Right cardiac atrium (tissue), 5 donors: ENCODE measurements around the gene SLC16A4. TPM values are rescaled to one million over a fixed set of nuclear protein-coding genes. Genes with fewer than 3 reads are reported as not detected.

Experiments
- ATAC-seq, 2 donors: fragments of 200-7000 bp; cut with Tn5 transposase; one replicate each; pipeline versions ENCODE4 v1.8.0 to v1.9.1; 2020; ENCODE audit warnings: moderate library complexity in 2 of 2, mild to moderate bottlenecking in 1 of 2
- DNase-seq, 3 donors: peaks; one replicate each; pipeline ENCODE4 v3.0.0-alpha.2; 2020
- H3K27ac ChIP-seq: one replicate; pipeline ENCODE4 v1.5.1; 2013; ENCODE audit warnings: mild to moderate bottlenecking, low read length, control low read depth, moderate library complexity
- H3K27me3 ChIP-seq: one replicate; pipeline ENCODE4 v1.6.1; 2013; ENCODE audit not compliant: control insufficient read depth, insufficient read depth
- H3K4me1 ChIP-seq: one replicate; pipeline ENCODE4 v1.6.1; 2013; ENCODE audit warnings: low read length; ENCODE audit not compliant: control insufficient read depth, insufficient read depth
- H3K4me3 ChIP-seq: one replicate; pipeline ENCODE4 v1.5.1; 2013; ENCODE audit warnings: low read length, control low read depth
- H3K9me3 ChIP-seq: one replicate; pipeline ENCODE4 v1.6.1; 2013; ENCODE audit warnings: low read length; ENCODE audit not compliant: control insufficient read depth
- WGBS: extraction: QIAGEN DNeasy Blood & Tissue Kit; methylation state at CpG from one replicate; pipeline ENCODE4 v1.1.7; 2013; 5-methylcytosine and 5-hydroxymethylcytosine counted together
- intact Hi-C, 4 donors: fragments of 100-400 bp; cut with DNase I; formaldehyde crosslinking; loops; one replicate each; pipeline versions ENCODE4 v1.11.0 to v1.14.0; 2022 to 2023
- polyA plus RNA-seq: library from polyadenylated mRNA; stranded (reverse); fragments of 200-250 nt; gene quantifications from one replicate; pipeline ENCODE4 v1.2.3, GENCODE V29; 2013
- total RNA-seq, 4 donors: library from RNA; stranded (reverse); fragmentation: NEBNext Ultra II Directional; extraction: Animal tissue kit (Norgen Biotek cat#: 25700); gene quantifications; one replicate each; pipeline ENCODE4 v1.2.1, GENCODE V29; 2021
- donor health status: healthy with polysubstance abuse.
- donor health status: DM: no; HTN: yes; CAD: no.
- donor health status: DM: no; HTN: no; CAD: no.
- donor health status: DM: no; HTN: yes; CAD: no; lungs with severe emphysema.
- donor health status: DM: yes; HTN: yes; CAD: no.

SLC16A4 gene
- total and polyA plus RNA-seq, 5 donors: 3.0 to 7.3 (median 6.3) TPM

DNA sequence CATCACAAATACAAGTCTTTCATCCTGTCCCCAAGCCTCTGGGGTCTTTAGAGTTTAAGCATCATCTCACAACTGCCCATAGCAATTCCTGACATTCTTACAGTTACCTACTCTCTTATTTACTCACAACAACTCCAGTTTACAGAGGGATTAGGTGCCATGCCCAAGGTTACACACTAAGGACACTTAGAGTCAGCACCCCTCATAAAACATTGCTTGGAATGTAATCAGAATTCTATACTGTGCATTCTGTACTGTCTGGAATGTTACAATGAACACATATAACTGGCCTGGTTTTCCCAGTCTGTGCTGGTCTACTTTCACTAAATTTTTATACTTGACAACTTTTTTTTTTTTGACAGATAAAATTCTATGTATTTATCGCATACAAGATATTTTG is 66.2 kb downstream of the SLC16A4 start:
- 92% methylated on average over 1 of the region's 1 CpG for WGBS
- Histone ChIP-seq H3K9me3 (no peaks in the 10 kb centered on the region), H3K4me1 (no peaks in the 10 kb centered on the region), H3K27me3 (no peaks in the 10 kb centered on the region), H3K4me3 (no peak overlapping the region), H3K27ac (no peak overlapping the region)
- intact Hi-C loops: no loop called here
- DNase-seq (no peak), ATAC-seq (no peak)

GRCh38 chr1:110321846-110322245 is 69.0 kb downstream of the SLC16A4 start:
- no peak overlapping the region for H3K27ac ChIP-seq
- DNase-seq: no peak
- no peak overlapping the region for H3K4me3 ChIP-seq
- intact Hi-C loops: no loop called here
- no peaks in the 10 kb centered on the region for H3K9me3 ChIP-seq
- WGBS: 77% methylated on average over 4 of the region's 4 CpGs
- H3K4me1 ChIP-seq: no peaks in the 10 kb centered on the region
- H3K27me3 ChIP-seq: no peaks in the 10 kb centered on the region
- ATAC-seq: no peak

- Histone ChIP-seq H3K27me3 (no peaks in the 10 kb centered on the region), H3K27ac (no peak overlapping the region), H3K4me1 (no peaks in the 10 kb centered on the region), H3K4me3 (no peak overlapping the region), H3K9me3 (no peaks in the 10 kb centered on the region)
- ATAC-seq (no peak), DNase-seq (no peak)
- 80% methylated on average over 2 of the region's 2 CpGs for WGBS
- intact Hi-C loops: no loop called here
Measured at GRCh38 chr1:110321045-110321444, 69.8 kb downstream of the SLC16A4 start.

DNA sequence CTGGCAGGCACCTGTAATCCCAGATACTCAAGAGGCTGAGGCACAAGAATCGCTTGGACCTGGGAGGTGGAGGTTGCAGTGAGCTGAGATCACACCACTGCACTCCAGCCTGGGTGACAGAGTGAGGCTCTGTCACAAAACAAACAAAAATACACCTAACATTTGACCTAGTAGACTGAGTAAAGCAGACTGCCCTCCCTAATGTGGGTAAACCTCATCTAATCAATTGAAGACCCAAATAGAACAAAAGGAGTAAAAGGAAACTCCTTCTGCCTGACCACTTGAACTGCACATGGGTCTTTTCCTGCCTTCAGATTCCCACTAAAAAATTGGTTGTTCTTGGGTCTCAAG is 70.7 kb downstream of the SLC16A4 start:
- no peaks in the 10 kb centered on the region for H3K27me3 ChIP-seq
- intact Hi-C loops: no loop called here

GRCh38 chr1:110319332-110320167 is 71.3 kb downstream of the SLC16A4 start:
- Histone ChIP-seq H3K4me3 (no peak overlapping the region), H3K4me1 (no peaks in the 10 kb centered on the region), H3K27ac (no peak overlapping the region), H3K9me3 (no peaks in the 10 kb centered on the region), H3K27me3 (no peaks in the 10 kb centered on the region)
- intact Hi-C loops: loop anchor here in 2 of 4 donors (10.0 kb wide), 1 partner anchor 145 kb away; no protein-coding TSS in a partner anchor
- no peak for DNase-seq
- ATAC-seq: no peak
- WGBS: 73% methylated on average over 4 of the region's 4 CpGs

More for the DNA sequence above, 70.7 kb downstream of the SLC16A4 start:
- Histone ChIP-seq H3K4me3 (no peak overlapping the region), H3K27ac (no peak overlapping the region), H3K4me1 (no peaks in the 10 kb centered on the region), H3K9me3 (no peaks in the 10 kb centered on the region)
- ATAC-seq (no peak), DNase-seq (no peak)
- WGBS: 89% methylated on average over 1 of the region's 1 CpG

DNA sequence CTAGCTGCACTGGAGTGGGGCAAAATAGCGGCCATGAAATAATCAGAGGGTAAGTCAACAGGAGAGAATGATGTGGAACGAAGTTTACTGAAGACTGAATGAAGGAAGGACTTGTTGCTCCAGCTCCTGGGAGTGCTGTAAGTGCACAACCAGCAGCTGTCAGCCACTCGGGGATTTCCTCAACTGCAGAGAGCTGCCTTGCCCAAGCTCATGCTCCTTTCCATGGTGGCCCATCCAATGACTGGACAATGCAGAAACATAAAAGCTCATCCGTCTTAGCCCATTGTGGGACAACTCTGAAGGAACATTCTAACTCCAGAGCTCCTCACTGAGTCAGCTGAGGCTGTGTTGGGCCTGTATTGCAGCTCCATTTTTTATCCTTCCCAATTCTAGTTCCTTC is 72.8 kb downstream of the SLC16A4 start:
- no peaks in the 10 kb centered on the region for H3K9me3 ChIP-seq
- DNase-seq: no peak
- no peak overlapping the region for H3K27ac ChIP-seq
- intact Hi-C loops: loop anchor here in 2 of 4 donors (10.0 kb wide), 1 partner anchor 147 kb away; no protein-coding TSS in a partner anchor
- ATAC-seq: no peak
- no peak overlapping the region for H3K4me3 ChIP-seq
- no peaks in the 10 kb centered on the region for H3K27me3 ChIP-seq
- no peaks in the 10 kb centered on the region for H3K4me1 ChIP-seq
- WGBS: 88% methylated on average over 4 of the region's 4 CpGs

DNA sequence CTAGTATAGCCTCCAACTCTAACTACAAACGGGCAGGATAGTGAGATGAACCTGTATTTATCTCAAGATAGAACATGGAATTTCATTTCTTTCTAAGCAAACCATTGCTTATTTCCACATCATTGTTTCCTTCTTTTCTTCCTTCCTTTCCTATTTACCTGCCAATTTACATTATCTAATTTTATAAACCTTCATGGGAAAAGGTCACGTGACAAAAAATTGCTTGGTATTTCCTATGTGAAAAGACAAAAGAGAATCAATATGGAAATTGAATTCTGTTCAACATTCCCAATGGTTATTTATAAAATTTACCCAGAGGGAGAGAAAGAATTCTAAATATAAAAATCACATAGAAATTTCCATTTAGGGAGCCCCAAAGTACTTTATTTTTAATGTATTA is 74.1 kb downstream of the SLC16A4 start:
- WGBS: 70% methylated on average over 2 of the region's 2 CpGs
- H3K27ac ChIP-seq: no peak overlapping the region
- no peaks in the 10 kb centered on the region for H3K9me3 ChIP-seq
- no peak overlapping the region for H3K4me3 ChIP-seq
- no peaks in the 10 kb centered on the region for H3K4me1 ChIP-seq
- DNase-seq (no peak), ATAC-seq (no peak)
- intact Hi-C loops: loop anchor here in 2 of 4 donors (10.0 kb wide), 1 partner anchor 148 kb away; no protein-coding TSS in a partner anchor
- H3K27me3 ChIP-seq: no peaks in the 10 kb centered on the region

Other genes with a start within 250 kb of the SLC16A4 start
- gene SLC6A17, start 240.5 kb downstream of the SLC16A4 start, total RNA-seq: under 1 TPM in 1 of 4 donors, not detected in 3; 0.06 TPM
- gene SLC6A17, start 240.5 kb downstream of the SLC16A4 start, polyA plus RNA-seq: 0.02 TPM
- gene KCNC4, start 180.7 kb downstream of the SLC16A4 start, total RNA-seq: 1 to 10 TPM; 6.5 to 8.5 (median 7.0) TPM
- 4.1 TPM for gene KCNC4, start 180.7 kb downstream of the SLC16A4 start, polyA plus RNA-seq
- gene RBM15, start 51.6 kb downstream of the SLC16A4 start, total RNA-seq: 10 to 100 TPM; 15.2 to 17.8 (median 16.6) TPM
- gene RBM15, start 51.6 kb downstream of the SLC16A4 start, polyA plus RNA-seq: 4.1 TPM
- gene LAMTOR5, start 16.7 kb upstream of the SLC16A4 start, total RNA-seq: 100 to 1,000 TPM; 185 to 236 (median 207) TPM
- gene LAMTOR5, start 16.7 kb upstream of the SLC16A4 start, polyA plus RNA-seq: 549 TPM
- gene PROK1, start 60.1 kb upstream of the SLC16A4 start, total RNA-seq: 1 to 10 TPM in 1 of 4 donors, under 1 TPM in 1, not detected in 2; 0.93 to 1.3 TPM
- 2.6 TPM for gene PROK1, start 60.1 kb upstream of the SLC16A4 start, polyA plus RNA-seq
- gene KCNA10, start 128.1 kb upstream of the SLC16A4 start, total RNA-seq: not detected
- not detected for gene KCNA10, start 128.1 kb upstream of the SLC16A4 start, polyA plus RNA-seq
- 1 to 10 TPM in 2 of 4 donors, under 1 TPM in 2; 0.50 to 1.5 (median 1.0) TPM for gene KCNA2, start 215.3 kb upstream of the SLC16A4 start, total RNA-seq
- 0.48 TPM for gene KCNA2, start 215.3 kb upstream of the SLC16A4 start, polyA plus RNA-seq